Thoracic aorta (tissue), 2 donors: Measurements from ENCODE around the gene CST6. TPM values are rescaled to one million over a fixed set of nuclear protein-coding genes. Genes with fewer than 3 reads are reported as not detected.

Experiments
- ATAC-seq: fragments of 150-250 bp; one replicate; pipeline ENCODE4 v1.8.0; 2017; ENCODE audit warnings: low read depth; ENCODE audit not compliant: insufficient number of reproducible peaks, low FRiP score
- DNase-seq: peaks from one replicate; pipeline ENCODE4 v3.0.0-alpha.2; 2020; ENCODE audit warnings: low spot score
- H3K27ac ChIP-seq, 2 donors: fragments of 200-600 bp; sonication (generic); 1 replicate in 1 of 2; 2 replicates in 1 of 2; pipeline ENCODE4 v1.5.1; 2016; ENCODE audit warnings: mild to moderate bottlenecking in 2 of 2, moderate library complexity in 2 of 2
- H3K27me3 ChIP-seq: fragments of 200-600 bp; sonication (generic); replicated peaks from 2 replicates; pipeline ENCODE4 v1.6.0; 2016; ENCODE audit warnings: mild to moderate bottlenecking; ENCODE audit not compliant: insufficient read depth
- H3K36me3 ChIP-seq: fragments of 200-600 bp; sonication (generic); one replicate; pipeline ENCODE4 v1.5.1; 2016
- H3K4me1 ChIP-seq, 2 donors: fragments of 200-600 bp; sonication (generic); 1 replicate in 1 of 2; 2 replicates in 1 of 2; pipeline versions ENCODE4 v1.5.1 to v1.6.0; 2016; ENCODE audit warnings: low read depth in 2 of 2, mild to moderate bottlenecking in 1 of 2; ENCODE audit not compliant: control insufficient read depth in 1 of 2
- H3K4me3 ChIP-seq: fragments of 200-600 bp; sonication (generic); 2 replicates; pipeline ENCODE4 v1.5.1; 2016; ENCODE audit warnings: mild to moderate bottlenecking
- H3K9me3 ChIP-seq: fragments of 200-600 bp; sonication (generic); 2 replicates; pipeline ENCODE4 v1.5.1; 2016
- total RNA-seq, 2 donors: library from RNA; depleted of rRNA; stranded (reverse); fragments of >200 nt; gene quantifications; one replicate each; pipeline versions ENCODE4 v1.1.0 to v1.2.3, GENCODE V29; 2016
- TF ChIP-seq, protein P1 (sequence below): fragments of 200-600 bp; sonication (generic); IDR thresholded peaks from one replicate; pipeline ENCODE4 v1.5.1; 2019; ENCODE audit warnings: antibody characterized with exemption

The CST6 gene
- 10 to 100 TPM in 1 of 2 donors, 1 to 10 TPM in 1; 4.5 to 16.9 TPM for total RNA-seq

DNA sequence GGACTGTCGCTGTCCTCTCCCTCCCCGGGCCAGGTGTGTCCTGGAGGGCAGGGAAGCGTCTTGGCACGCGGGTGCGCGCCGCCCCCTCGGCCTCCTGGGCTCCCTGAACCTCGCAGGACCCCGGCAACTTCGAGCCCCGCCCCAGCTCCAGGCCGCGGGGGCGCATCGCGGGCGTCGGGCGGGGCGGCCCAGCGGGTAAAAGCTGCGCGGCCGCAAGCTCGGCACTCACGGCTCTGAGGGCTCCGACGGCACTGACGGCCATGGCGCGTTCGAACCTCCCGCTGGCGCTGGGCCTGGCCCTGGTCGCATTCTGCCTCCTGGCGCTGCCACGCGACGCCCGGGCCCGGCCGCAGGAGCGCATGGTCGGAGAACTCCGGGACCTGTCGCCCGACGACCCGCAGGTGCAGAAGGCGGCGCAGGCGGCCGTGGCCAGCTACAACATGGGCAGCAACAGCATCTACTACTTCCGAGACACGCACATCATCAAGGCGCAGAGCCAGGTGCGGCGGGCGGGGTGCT lies at the start of gene CST6:
CST6 (plus strand) TSS at position 224 of the 519 bp plus-strand sequence; CDS start at position 261, 37 bp downstream.
- Histone ChIP-seq H3K4me3 (peak within 1 kb of the TSS; percentile 37), H3K36me3 (no peaks in the 10 kb centered on the region), H3K4me1 (peaks cover 31 to 61% of the 10 kb centered on the region in 2 donors), H3K27me3 (no peaks in the 10 kb centered on the region), H3K27ac (peak within 1 kb of the TSS; percentile 90 to 97), H3K9me3 (no peaks in the 10 kb centered on the region)
- no peak for DNase-seq
- TF ChIP-seq, protein P1, sequence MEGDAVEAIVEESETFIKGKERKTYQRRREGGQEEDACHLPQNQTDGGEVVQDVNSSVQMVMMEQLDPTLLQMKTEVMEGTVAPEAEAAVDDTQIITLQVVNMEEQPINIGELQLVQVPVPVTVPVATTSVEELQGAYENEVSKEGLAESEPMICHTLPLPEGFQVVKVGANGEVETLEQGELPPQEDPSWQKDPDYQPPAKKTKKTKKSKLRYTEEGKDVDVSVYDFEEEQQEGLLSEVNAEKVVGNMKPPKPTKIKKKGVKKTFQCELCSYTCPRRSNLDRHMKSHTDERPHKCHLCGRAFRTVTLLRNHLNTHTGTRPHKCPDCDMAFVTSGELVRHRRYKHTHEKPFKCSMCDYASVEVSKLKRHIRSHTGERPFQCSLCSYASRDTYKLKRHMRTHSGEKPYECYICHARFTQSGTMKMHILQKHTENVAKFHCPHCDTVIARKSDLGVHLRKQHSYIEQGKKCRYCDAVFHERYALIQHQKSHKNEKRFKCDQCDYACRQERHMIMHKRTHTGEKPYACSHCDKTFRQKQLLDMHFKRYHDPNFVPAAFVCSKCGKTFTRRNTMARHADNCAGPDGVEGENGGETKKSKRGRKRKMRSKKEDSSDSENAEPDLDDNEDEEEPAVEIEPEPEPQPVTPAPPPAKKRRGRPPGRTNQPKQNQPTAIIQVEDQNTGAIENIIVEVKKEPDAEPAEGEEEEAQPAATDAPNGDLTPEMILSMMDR: no peak
- ATAC-seq: no peak

DNA sequence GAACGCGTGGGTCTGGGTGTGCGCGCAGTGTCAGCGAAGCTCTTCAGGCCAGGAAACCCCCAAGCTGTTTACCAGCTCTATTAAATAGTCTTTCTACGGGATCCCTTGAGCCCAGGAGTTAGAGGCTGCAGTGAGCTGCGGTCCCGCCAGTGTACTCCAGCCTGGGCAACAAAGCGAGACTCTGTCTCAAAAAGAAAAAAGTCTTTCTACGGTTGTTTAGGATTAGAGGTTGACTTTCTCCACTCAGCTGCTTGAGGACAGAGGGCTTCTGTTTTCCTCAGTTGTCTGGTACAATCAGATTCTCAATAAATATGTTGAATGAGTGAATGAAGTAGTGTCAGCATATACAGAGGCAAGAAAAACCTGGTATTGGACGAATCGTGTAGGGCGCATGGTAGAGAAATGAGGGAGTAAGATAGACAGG lies 49.7 kb upstream of the CST6 start:
- Histone ChIP-seq H3K27me3 (no peaks in the 10 kb centered on the region), H3K4me3 (peak overlapping the region; percentile 100), H3K9me3 (no peaks in the 10 kb centered on the region), H3K36me3 (peaks cover 34% of the 10 kb centered on the region), H3K4me1 (peaks cover 22% of the 10 kb centered on the region in 2 donors), H3K27ac (no peak overlapping the region)
- TF ChIP-seq, protein P1: no peak
- DNase-seq (no peak), ATAC-seq (no peak)

DNA sequence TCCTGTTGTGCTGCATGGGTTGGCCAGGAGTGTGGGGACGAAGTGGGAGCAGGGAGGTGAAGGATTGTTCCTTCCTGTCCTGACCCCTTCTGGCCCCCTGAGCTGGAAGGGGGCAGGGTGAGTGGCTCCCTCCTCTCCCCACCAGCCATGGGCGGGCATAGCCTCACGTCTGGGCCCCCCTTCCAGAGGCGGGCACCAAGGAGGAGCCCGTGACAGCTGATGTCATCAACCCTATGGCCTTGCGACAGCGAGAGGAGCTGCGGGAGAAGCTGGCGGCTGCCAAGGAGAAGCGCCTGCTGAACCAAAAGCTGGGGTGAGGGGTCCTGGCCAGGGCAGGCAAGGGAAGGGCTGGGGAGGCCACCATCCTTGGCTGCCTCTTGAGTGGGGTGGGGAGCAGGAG lies 46.9 kb upstream of the CST6 start:
- Histone ChIP-seq H3K36me3 (peaks cover 60% of the 10 kb centered on the region), H3K4me1 (peaks cover 22% of the 10 kb centered on the region in 2 donors), H3K27me3 (no peaks in the 10 kb centered on the region), H3K4me3 (no peak overlapping the region), H3K9me3 (no peaks in the 10 kb centered on the region), H3K27ac (no peak overlapping the region)
- ATAC-seq: no peak
- no peak for DNase-seq
- TF ChIP-seq, protein P1: no peak

GRCh38 chr11:65965986-65966762 lies 45.6 kb upstream of the CST6 start:
- TF ChIP-seq, protein P1: no peak
- Histone ChIP-seq H3K9me3 (no peaks in the 10 kb centered on the region), H3K4me1 (peaks cover 22% of the 10 kb centered on the region in 2 donors), H3K36me3 (peaks cover 66% of the 10 kb centered on the region), H3K4me3 (no peak overlapping the region), H3K27me3 (no peaks in the 10 kb centered on the region), H3K27ac (no peak overlapping the region)
- DNase-seq (no peak), ATAC-seq (no peak)

DNA sequence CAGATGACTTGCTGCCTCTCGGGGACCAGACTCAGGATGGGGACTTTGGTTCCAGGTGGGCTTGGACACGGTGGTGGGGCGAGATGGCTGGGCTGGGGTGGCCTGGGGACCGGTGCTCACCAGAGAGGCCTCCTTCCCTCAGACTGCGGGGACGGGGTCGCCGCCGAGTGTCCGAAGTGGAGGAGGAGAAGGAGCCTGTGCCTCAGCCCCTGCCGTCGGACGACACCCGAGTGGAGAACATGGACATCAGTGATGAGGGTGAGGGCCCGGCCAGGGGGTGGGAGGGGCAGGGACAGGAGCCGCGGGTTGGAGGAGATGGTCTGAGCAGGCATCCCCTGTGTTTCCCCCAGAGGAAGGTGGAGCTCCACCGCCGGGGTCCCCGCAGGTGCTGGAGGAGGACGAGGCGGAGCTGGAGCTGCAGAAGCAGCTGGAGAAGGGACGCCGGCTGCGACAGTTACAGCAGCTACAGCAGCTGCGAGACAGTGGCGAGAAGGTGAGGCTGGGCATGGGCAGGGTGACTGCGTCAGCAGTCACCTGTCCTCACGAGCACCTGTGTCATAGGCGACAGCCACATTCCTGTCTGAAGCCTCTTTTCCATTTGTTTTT lies 44.4 kb upstream of the CST6 start:
- Histone ChIP-seq H3K27me3 (no peaks in the 10 kb centered on the region), H3K4me3 (no peak overlapping the region), H3K36me3 (peaks cover 66% of the 10 kb centered on the region), H3K27ac (no peak overlapping the region), H3K4me1 (peaks cover 18 to 19% of the 10 kb centered on the region in 2 donors), H3K9me3 (no peaks in the 10 kb centered on the region)
- TF ChIP-seq, protein P1: no peak
- no peak for ATAC-seq
- no peak for DNase-seq
